Measurements from ENCODE around the gene SNCA. TPM values are rescaled to one million over a fixed set of nuclear protein-coding genes. Genes with fewer than 3 reads are reported as not detected.

The SNCA gene
- polyA plus RNA-seq = 10 to 100 TPM in 1 of 4 donors, 1 to 10 TPM in 2, under 1 TPM in 1; 0.89 to 12.7 (median 3.1) TPM
- long read RNA-seq, donor 1, partial matches to known transcripts = 0 of 8 reads
- long read RNA-seq, donor 1, other reads (novel, unspliced or antisense) = 0 of 8 reads
- long read RNA-seq, donor 2, partial matches to known transcripts = 0 of 2 reads
- long read RNA-seq, donor 2, other reads (novel, unspliced or antisense) = 0 of 2 reads
- long read RNA-seq, donor 3, partial matches to known transcripts = 0 of 5 reads
- long read RNA-seq, donor 3, other reads (novel, unspliced or antisense) = 0 of 5 reads
- long read RNA-seq, donor 4 = 0 reads
- long read RNA-seq, donor 5, partial matches to known transcripts = 0 of 2 reads
- long read RNA-seq, donor 5, other reads (novel, unspliced or antisense) = 0 of 2 reads
- long read RNA-seq, donor 6, partial matches to known transcripts = 0 of 1 reads
- long read RNA-seq, donor 6, other reads (novel, unspliced or antisense) = 0 of 1 reads
- long read RNA-seq, donor 7, transcript SNCA-205 (6 exons, 1,290 nt) = major isoform, 13 of 15 reads
- long read RNA-seq, donor 7, partial matches to known transcripts = 0 of 15 reads
- long read RNA-seq, donor 7, other reads (novel, unspliced or antisense) = 0 of 15 reads
- long read RNA-seq, donor 8, partial matches to known transcripts = 0 of 3 reads
- long read RNA-seq, donor 8, other reads (novel, unspliced or antisense) = 0 of 3 reads
- long read RNA-seq, donor 9, partial matches to known transcripts = 0 of 3 reads
- long read RNA-seq, donor 9, other reads (novel, unspliced or antisense) = 0 of 3 reads
- long read RNA-seq, donor 10, transcript SNCA-205 (6 exons, 1,290 nt) = major isoform, 7 of 12 reads
- long read RNA-seq, donor 10, partial matches to known transcripts = 0 of 12 reads
- long read RNA-seq, donor 10, other reads (novel, unspliced or antisense) = 0 of 12 reads

GRCh38 chr4:89836897-89837384, at the start of gene SNCA:
SNCA (minus strand) TSS chr4:89837161; CDS start chr4:89835667, 1,494 bp downstream.
- 1 to 3% (median 2%) methylated on average over 33 to 48 of the region's 48 CpGs for WGBS, 3 donors

GRCh38 chr4:89879215-89879614, 42.3 kb upstream of the SNCA start:
- Histone ChIP-seq H3K4me3 (ENCODE audit: low read depth in 1 of 3, low read length in 3 of 3) (no peak overlapping the region), H3K36me3 (ENCODE audit: control insufficient read depth in 3 of 3, insufficient read depth in 2 of 3, low read depth in 1 of 3, low read length in 3 of 3) (no peaks in the 10 kb centered on the region), H3K9me3 (ENCODE audit: control insufficient read depth in 2 of 2, insufficient read depth in 1 of 2, low read depth in 1 of 2, low read length in 1 of 2) (no peaks in the 10 kb centered on the region), H3K4me1 (ENCODE audit: control insufficient read depth in 3 of 3, insufficient read depth in 2 of 3, low read depth in 1 of 3, low read length in 2 of 3) (no peaks in the 10 kb centered on the region), H3K27me3 (ENCODE audit: control insufficient read depth in 3 of 3, insufficient read depth in 3 of 3, low read length in 3 of 3) (no peaks in the 10 kb centered on the region), H3K27ac (ENCODE audit: low read depth in 1 of 3, low read length in 2 of 3) (no peak overlapping the region)
- DNase-seq = no peak
- FAIRE-seq = no peak
- WGBS, 3 donors = 81 to 87% (median 84%) methylated on average over 4 of the region's 4 CpGs

More at GRCh38 chr4:89836897-89837384, at the start of gene SNCA:
- peaks cover 0 to 9% (median 2%) of the 10 kb centered on the region in 3 donors for H3K4me1 ChIP-seq (ENCODE audit: control insufficient read depth in 3 of 3, insufficient read depth in 2 of 3, low read depth in 1 of 3, low read length in 2 of 3)
- peaks cover 0 to 31% (median 16%) of the 10 kb centered on the region in 3 donors for H3K27me3 ChIP-seq (ENCODE audit: control insufficient read depth in 3 of 3, insufficient read depth in 3 of 3, low read length in 3 of 3)
- DNase-seq = peak; percentile 19 to 75
- no peaks in the 10 kb centered on the region for H3K36me3 ChIP-seq (ENCODE audit: control insufficient read depth in 3 of 3, insufficient read depth in 2 of 3, low read depth in 1 of 3, low read length in 3 of 3)
- peak within 1 kb of the TSS; percentile 43 to 52 (median 49) for H3K4me3 ChIP-seq (ENCODE audit: low read depth in 1 of 3, low read length in 3 of 3)
- FAIRE-seq = no peak
- H3K9me3 ChIP-seq (ENCODE audit: control insufficient read depth in 2 of 2, insufficient read depth in 1 of 2, low read depth in 1 of 2, low read length in 1 of 2) = no peaks in the 10 kb centered on the region
- peak within 1 kb of the TSS in 1 of 3 donors; percentile 21 for H3K27ac ChIP-seq (ENCODE audit: low read depth in 1 of 3, low read length in 2 of 3)

GRCh38 chr4:89878611-89879010, 41.6 kb upstream of the SNCA start:
- Histone ChIP-seq H3K4me1 (ENCODE audit: control insufficient read depth in 3 of 3, insufficient read depth in 2 of 3, low read depth in 1 of 3, low read length in 2 of 3) (no peaks in the 10 kb centered on the region), H3K36me3 (ENCODE audit: control insufficient read depth in 3 of 3, insufficient read depth in 2 of 3, low read depth in 1 of 3, low read length in 3 of 3) (no peaks in the 10 kb centered on the region), H3K27me3 (ENCODE audit: control insufficient read depth in 3 of 3, insufficient read depth in 3 of 3, low read length in 3 of 3) (no peaks in the 10 kb centered on the region), H3K27ac (ENCODE audit: low read depth in 1 of 3, low read length in 2 of 3) (no peak overlapping the region), H3K4me3 (ENCODE audit: low read depth in 1 of 3, low read length in 3 of 3) (no peak overlapping the region), H3K9me3 (ENCODE audit: control insufficient read depth in 2 of 2, insufficient read depth in 1 of 2, low read depth in 1 of 2, low read length in 1 of 2) (no peaks in the 10 kb centered on the region)
- 54 to 74% (median 68%) methylated on average over 1 of the region's 1 CpG for WGBS, 3 donors
- FAIRE-seq = no peak
- no peak for DNase-seq

- no peak for DNase-seq
- Histone ChIP-seq H3K9me3 (ENCODE audit: control insufficient read depth in 2 of 2, insufficient read depth in 1 of 2, low read depth in 1 of 2, low read length in 1 of 2) (no peaks in the 10 kb centered on the region), H3K4me1 (ENCODE audit: control insufficient read depth in 3 of 3, insufficient read depth in 2 of 3, low read depth in 1 of 3, low read length in 2 of 3) (no peaks in the 10 kb centered on the region), H3K36me3 (ENCODE audit: control insufficient read depth in 3 of 3, insufficient read depth in 2 of 3, low read depth in 1 of 3, low read length in 3 of 3) (no peaks in the 10 kb centered on the region), H3K27me3 (ENCODE audit: control insufficient read depth in 3 of 3, insufficient read depth in 3 of 3, low read length in 3 of 3) (no peaks in the 10 kb centered on the region), H3K4me3 (ENCODE audit: low read depth in 1 of 3, low read length in 3 of 3) (no peak overlapping the region), H3K27ac (ENCODE audit: low read depth in 1 of 3, low read length in 2 of 3) (no peak overlapping the region)
- no peak for FAIRE-seq
- WGBS, 3 donors = 68 to 77% (median 71%) methylated on average over 3 of the region's 3 CpGs
These were observed 39.6 kb upstream of the SNCA start for GRCh38 chr4:89876548-89876947.

GRCh38 chr4:89871211-89871610, 34.2 kb upstream of the SNCA start:
- H3K27ac ChIP-seq (ENCODE audit: low read depth in 1 of 3, low read length in 2 of 3) = no peak overlapping the region
- no peaks in the 10 kb centered on the region for H3K9me3 ChIP-seq (ENCODE audit: control insufficient read depth in 2 of 2, insufficient read depth in 1 of 2, low read depth in 1 of 2, low read length in 1 of 2)
- DNase-seq = no peak
- no peaks in the 10 kb centered on the region for H3K4me1 ChIP-seq (ENCODE audit: control insufficient read depth in 3 of 3, insufficient read depth in 2 of 3, low read depth in 1 of 3, low read length in 2 of 3)
- H3K4me3 ChIP-seq (ENCODE audit: low read depth in 1 of 3, low read length in 3 of 3) = no peak overlapping the region
- FAIRE-seq = no peak
- 91 to 96% (median 96%) methylated on average over 1 of the region's 1 CpG for WGBS, 3 donors
- no peaks in the 10 kb centered on the region for H3K36me3 ChIP-seq (ENCODE audit: control insufficient read depth in 3 of 3, insufficient read depth in 2 of 3, low read depth in 1 of 3, low read length in 3 of 3)
- H3K27me3 ChIP-seq (ENCODE audit: control insufficient read depth in 3 of 3, insufficient read depth in 3 of 3, low read length in 3 of 3) = no peaks in the 10 kb centered on the region

- no peaks in the 10 kb centered on the region for H3K36me3 ChIP-seq (ENCODE audit: control insufficient read depth in 3 of 3, insufficient read depth in 2 of 3, low read depth in 1 of 3, low read length in 3 of 3)
- no peaks in the 10 kb centered on the region for H3K9me3 ChIP-seq (ENCODE audit: control insufficient read depth in 2 of 2, insufficient read depth in 1 of 2, low read depth in 1 of 2, low read length in 1 of 2)
- no peak overlapping the region for H3K27ac ChIP-seq (ENCODE audit: low read depth in 1 of 3, low read length in 2 of 3)
- H3K4me3 ChIP-seq (ENCODE audit: low read depth in 1 of 3, low read length in 3 of 3) = no peak overlapping the region
- no peak for DNase-seq
- FAIRE-seq = peak; percentile 26
- no peaks in the 10 kb centered on the region for H3K27me3 ChIP-seq (ENCODE audit: control insufficient read depth in 3 of 3, insufficient read depth in 3 of 3, low read length in 3 of 3)
- WGBS, 3 donors = 48 to 59% (median 53%) methylated on average over 2 of the region's 2 CpGs
- no peaks in the 10 kb centered on the region for H3K4me1 ChIP-seq (ENCODE audit: control insufficient read depth in 3 of 3, insufficient read depth in 2 of 3, low read depth in 1 of 3, low read length in 2 of 3)
These were observed 32.1 kb upstream of the SNCA start for GRCh38 chr4:89868999-89869589.

GRCh38 chr4:89868276-89868675, 31.3 kb upstream of the SNCA start:
- no peaks in the 10 kb centered on the region for H3K27me3 ChIP-seq (ENCODE audit: control insufficient read depth in 3 of 3, insufficient read depth in 3 of 3, low read length in 3 of 3)
- H3K9me3 ChIP-seq (ENCODE audit: control insufficient read depth in 2 of 2, insufficient read depth in 1 of 2, low read depth in 1 of 2, low read length in 1 of 2) = no peaks in the 10 kb centered on the region
- DNase-seq = no peak
- no peaks in the 10 kb centered on the region for H3K36me3 ChIP-seq (ENCODE audit: control insufficient read depth in 3 of 3, insufficient read depth in 2 of 3, low read depth in 1 of 3, low read length in 3 of 3)
- no peak overlapping the region for H3K4me3 ChIP-seq (ENCODE audit: low read depth in 1 of 3, low read length in 3 of 3)
- H3K4me1 ChIP-seq (ENCODE audit: control insufficient read depth in 3 of 3, insufficient read depth in 2 of 3, low read depth in 1 of 3, low read length in 2 of 3) = no peaks in the 10 kb centered on the region
- no peak for FAIRE-seq
- no peak overlapping the region for H3K27ac ChIP-seq (ENCODE audit: low read depth in 1 of 3, low read length in 2 of 3)

GRCh38 chr4:89863533-89863932, 26.6 kb upstream of the SNCA start:
- H3K4me1 ChIP-seq (ENCODE audit: control insufficient read depth in 3 of 3, insufficient read depth in 2 of 3, low read depth in 1 of 3, low read length in 2 of 3) = no peaks in the 10 kb centered on the region
- H3K27me3 ChIP-seq (ENCODE audit: control insufficient read depth in 3 of 3, insufficient read depth in 3 of 3, low read length in 3 of 3) = peaks cover 0 to 5% (median 2%) of the 10 kb centered on the region in 3 donors
- DNase-seq (no peak), FAIRE-seq (no peak)
- no peak overlapping the region for H3K4me3 ChIP-seq (ENCODE audit: low read depth in 1 of 3, low read length in 3 of 3)
- H3K9me3 ChIP-seq (ENCODE audit: control insufficient read depth in 2 of 2, insufficient read depth in 1 of 2, low read depth in 1 of 2, low read length in 1 of 2) = no peaks in the 10 kb centered on the region
- H3K36me3 ChIP-seq (ENCODE audit: control insufficient read depth in 3 of 3, insufficient read depth in 2 of 3, low read depth in 1 of 3, low read length in 3 of 3) = no peaks in the 10 kb centered on the region
- 68 to 80% (median 71%) methylated on average over 5 of the region's 5 CpGs for WGBS, 3 donors
- no peak overlapping the region for H3K27ac ChIP-seq (ENCODE audit: low read depth in 1 of 3, low read length in 2 of 3)
